AG09319 (cell line): Measurements from ENCODE around the gene C19orf73.

Experiments used
- DNase-seq: peaks from one replicate; pipeline ENCODE4 v3.0.0-alpha.2; 2010; ENCODE audit warnings: low read depth; ENCODE audit errors: extremely low read depth
- TF ChIP-seq, protein P1 (sequence below): IDR thresholded peaks from 2 replicates; pipeline ENCODE4 v1.5.1; 2011; ENCODE audit warnings: low read depth, mild to moderate bottlenecking, inconsistent platforms, low read length, moderate library complexity

C19orf73 gene

DNA sequence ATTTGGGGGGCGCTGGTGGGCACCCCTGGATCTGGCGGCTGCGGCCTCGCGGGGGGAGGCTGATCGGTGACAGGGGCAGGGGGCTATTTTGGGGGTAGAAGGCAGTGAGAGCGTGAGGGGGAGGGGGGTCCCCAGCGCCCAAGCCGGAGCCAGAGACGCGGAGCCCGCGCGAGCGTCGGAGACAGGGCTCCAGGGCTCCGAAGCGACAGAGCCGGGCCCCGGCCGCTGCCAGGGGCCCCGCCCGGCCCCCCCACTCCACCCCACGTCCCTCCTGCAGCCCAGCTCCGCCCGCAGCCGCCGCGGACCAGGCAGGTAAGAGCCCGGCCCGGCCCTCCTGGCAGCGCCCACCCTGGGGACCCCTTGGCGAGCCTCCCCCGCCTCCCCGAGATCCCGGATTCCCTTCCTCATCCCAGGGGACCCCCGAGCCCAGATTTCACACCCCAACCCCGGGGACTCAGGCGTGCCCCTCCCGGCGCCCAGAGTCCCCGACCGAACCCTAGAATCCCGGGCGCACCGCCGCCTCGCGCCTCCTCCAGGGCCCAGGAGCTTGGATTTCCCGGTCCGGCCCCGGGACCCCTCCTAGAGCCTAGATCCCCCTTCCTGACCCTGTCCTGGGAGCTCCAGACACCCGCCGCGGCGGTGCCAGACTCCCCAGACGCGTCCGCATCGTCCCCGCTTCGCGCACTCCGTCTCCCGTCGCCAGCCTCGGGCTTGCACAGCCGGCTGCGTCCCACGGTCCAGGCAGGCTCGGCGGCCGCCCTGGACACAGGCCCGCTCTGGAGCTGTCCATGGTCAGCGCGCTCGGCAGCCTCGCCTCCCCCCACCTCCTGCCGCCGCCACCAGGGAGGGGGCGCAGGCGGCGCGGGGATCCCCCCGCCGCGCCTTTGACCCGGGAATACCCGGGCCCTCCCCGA, 725 bp upstream of the C19orf73 start, which contains the start of gene PPFIA3:
Gene PPFIA3, plus strand, starts transcription at position 134 of the 914 bp plus-strand sequence. CDS start 8,330 bp downstream, outside the sequence.
- DNase-seq = no peak

DNA sequence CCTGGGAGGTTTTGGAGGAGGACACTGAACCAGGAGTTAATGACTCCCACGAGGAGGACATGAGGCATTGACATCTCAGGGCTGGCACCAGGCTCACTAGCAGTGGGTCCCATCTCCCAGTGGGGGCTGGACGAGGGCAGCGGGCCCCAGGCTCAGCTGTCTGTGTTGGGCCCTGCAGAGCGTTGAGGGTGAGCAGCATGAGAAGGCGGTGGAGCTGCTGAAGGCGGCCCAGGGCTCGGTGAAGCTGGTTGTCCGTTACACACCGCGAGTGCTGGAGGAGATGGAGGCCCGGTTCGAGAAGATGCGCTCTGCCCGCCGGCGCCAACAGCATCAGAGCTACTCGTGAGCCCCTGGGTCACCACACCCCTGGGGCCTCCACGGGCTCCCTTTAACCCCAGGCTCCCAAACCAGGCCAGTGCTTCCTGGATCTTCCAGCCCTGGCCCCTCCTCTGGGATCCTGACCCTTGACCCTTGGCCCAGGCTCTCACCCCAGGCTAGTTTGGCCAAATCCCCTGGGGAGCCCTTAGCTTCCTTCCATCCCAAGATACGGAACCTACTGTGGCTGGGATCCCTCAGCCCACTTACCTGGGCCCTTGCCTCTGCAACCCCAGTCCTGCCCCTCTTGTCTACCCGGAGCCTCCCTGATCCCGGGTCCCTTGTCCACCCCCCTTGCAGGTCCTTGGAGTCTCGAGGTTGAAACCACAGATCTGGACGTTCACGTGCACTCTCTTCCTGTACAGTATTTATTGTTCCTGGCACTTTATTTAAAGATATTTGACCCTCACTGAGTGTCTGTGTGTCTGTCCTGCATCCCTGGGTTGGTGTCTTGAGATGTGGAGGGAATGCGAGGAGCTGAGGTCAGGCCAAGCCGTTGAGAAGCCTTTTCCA, 1.0 kb downstream of the C19orf73 start:
- TF ChIP-seq, protein P1, sequence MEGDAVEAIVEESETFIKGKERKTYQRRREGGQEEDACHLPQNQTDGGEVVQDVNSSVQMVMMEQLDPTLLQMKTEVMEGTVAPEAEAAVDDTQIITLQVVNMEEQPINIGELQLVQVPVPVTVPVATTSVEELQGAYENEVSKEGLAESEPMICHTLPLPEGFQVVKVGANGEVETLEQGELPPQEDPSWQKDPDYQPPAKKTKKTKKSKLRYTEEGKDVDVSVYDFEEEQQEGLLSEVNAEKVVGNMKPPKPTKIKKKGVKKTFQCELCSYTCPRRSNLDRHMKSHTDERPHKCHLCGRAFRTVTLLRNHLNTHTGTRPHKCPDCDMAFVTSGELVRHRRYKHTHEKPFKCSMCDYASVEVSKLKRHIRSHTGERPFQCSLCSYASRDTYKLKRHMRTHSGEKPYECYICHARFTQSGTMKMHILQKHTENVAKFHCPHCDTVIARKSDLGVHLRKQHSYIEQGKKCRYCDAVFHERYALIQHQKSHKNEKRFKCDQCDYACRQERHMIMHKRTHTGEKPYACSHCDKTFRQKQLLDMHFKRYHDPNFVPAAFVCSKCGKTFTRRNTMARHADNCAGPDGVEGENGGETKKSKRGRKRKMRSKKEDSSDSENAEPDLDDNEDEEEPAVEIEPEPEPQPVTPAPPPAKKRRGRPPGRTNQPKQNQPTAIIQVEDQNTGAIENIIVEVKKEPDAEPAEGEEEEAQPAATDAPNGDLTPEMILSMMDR = no peak
- DNase-seq = no peak

More for the DNA sequence above, 725 bp upstream of the C19orf73 start, which contains the start of gene PPFIA3:
- TF ChIP-seq, protein P1 = no peak

DNA sequence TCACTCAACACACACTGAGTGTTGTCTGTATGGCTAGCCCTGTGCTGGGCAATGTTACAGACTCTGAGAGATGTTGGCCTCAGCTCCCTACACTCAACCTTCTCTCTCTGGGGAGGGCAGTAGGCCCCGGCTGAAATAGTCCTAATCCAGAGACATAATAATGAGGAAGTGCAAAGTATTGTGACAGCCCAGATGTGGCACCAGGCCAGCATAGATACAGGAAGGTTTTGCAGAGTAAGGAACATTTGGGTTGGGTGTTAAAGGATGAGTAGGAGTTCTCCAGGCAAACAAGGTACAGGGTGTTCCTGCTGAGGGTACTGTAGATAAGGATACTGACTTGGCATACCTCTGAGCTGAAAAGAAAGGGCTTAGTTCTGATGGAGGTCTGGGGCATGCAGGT, 2.4 kb downstream of the C19orf73 start:
- TF ChIP-seq, protein P1 = no peak
- DNase-seq = no peak

GRCh38 chr19:49114630-49115363, 4.1 kb downstream of the C19orf73 start:
- TF ChIP-seq, protein P1 = no peak
- DNase-seq = no peak

- TF ChIP-seq, protein P1 = peak; percentile 11; the same call in 1 of the 2 replicates
- no peak for DNase-seq
Measured at GRCh38 chr19:49113762-49114629, 4.9 kb downstream of the C19orf73 start, which contains the start of gene LIN7B. Gene LIN7B (plus strand): TSS chr19:49114370. CDS start chr19:49114405, 35 bp downstream.
